ENCODE data around the gene RAB36.
A peak's percentile ranks its signal among the peaks of the same experiment; 100 is the strongest.

RAB36 gene

DNA sequence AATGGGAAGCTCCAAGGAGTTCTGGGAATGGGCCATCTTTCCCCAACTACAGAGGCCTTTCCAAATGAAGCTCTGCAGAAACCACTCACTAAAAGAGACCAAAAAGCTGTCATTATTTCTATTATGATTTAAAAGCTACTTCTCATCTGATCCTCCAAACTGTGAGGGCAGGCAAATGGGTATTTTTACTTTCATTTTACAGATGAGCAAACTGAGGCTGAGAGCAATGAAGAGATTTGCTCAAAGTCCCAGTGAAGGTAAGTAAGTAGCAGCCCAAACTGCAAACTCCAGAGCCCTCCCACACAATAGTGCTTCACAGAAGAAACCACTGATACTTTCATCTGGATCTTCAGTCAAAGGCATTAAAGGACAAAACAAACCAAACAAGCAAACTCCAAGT lies 4.9 kb upstream of the RAB36 start:
- DNase-seq, result no peak

DNA sequence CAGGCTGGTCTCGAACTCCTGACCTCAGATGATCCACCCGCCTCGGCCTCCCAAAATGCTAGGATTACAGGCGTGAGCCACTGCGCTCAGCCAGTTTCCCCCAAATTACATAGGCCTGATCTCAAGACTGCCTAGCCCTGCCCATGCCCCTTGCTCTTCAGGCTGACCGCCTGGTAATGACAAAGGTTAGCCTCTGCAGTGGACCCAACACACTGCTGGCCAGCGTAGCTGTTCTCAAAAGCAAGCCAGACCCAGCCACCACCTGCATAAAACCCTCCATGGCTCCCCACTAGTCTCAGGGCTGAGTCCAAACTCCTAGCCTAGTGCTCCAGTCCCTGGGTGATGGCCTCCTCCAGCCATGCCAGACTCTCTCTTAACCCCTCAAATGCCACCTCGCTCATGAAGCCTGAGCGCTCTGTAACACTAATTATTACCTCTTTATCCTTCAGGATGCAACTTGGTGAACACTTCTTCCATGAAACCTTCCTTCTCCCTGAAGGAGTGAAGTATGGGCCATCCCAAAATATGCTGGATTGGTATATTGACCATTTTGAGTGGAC lies 2.7 kb upstream of the RAB36 start:
- no peak for DNase-seq

DNA sequence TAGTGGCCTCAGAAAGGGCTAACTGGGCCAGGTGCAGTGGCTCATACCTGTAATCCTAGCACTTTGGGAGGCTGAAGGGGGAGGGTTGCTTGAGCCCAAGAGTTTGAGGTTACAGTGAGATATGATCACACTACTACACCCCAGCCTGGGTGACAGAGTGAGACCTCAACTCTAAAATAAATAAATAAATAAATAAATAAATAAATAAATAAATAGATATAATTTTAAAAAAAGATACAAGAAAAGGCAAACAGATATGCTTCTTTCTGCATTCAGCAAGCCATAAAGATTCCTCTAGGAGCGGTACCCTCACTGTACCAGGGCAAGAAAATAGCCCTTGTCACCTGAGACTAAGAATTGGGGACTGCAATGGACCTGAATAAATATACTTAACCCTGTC lies 2.2 kb upstream of the RAB36 start:
- DNase-seq, result no peak

DNA sequence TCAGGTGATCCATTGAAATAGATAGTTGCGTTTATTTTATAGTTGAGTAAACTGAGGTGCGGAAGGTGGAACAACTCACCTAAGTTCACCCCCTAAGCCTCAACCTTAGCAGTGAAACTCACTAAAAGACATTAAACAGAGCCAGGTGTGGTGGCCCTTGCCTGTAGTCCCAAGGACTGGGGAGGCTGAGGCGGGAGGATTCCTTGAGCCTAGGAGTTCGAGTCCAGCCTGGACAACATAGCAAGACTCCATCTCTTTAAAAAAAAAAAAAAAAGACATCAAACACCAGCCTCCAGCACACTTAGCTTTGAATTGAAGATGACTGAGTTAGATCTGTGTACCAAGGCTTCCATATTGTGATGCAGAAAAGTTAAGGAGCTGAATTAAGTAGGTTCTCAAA lies 845 bp upstream of the RAB36 start:
- no peak for DNase-seq

DNA sequence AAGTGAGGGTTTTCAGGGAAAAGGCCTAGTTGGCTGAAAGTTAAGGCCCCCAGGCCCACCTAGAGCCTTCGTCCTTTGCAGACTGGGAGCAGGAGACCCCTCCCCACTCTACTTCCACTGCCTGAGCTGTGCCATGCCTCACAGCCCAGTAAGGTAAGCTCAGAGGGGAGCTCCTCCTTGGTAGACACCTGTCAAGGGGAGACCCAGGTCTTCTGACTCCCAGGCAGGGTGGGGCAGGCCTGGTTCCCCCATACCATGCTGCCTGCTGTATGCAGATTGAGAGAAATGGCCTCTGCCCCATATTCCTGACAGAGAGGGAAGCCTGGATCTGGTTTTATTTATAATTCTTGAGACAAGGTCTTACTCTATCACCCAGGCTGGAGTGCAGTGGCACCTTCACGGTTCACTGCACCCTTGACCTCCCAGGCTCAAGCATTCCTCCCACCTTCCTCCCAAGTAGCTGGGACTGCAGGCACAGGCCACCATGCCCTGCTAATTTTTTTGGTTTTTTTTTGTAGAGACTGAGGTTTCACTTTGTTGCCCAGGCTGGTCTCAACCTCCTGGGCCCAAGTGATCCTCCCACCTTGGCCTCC lies 697 bp downstream of the RAB36 start:
- no peak for DNase-seq

DNA sequence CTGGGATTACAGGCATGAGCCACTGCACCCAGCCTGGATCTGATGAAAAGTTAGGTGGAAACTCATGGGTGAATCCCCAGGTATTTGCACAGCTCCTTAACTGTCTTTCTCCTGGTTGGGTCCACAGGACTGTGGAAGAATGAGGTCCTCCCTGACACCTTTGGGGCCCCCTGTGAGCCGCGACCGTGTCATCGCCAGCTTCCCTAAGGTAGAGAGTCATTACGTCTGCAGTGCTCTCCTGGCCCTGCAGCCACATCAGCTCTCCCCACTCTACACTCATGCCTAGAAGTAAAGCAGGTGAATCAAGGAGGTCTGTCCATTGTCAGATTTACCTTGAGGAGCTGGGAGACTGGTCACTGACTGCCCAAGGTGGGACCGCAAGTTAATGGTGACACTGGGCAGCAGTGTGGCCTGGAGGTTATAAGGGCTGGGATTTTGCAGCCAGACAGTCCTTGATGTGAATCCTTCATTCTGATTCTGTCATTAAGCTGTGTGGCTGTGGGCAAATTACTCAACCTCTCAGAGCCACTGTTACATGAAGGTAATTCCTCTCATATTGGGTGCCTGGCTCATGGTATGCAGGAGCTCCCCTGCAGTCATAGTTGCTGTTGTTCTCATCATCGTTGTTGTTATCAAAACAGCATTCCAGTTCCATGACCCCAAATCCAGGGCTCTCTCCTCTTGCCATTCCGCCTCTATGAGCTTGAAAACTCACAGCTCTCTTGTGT lies 1.4 kb downstream of the RAB36 start:
- no peak for DNase-seq

DNA sequence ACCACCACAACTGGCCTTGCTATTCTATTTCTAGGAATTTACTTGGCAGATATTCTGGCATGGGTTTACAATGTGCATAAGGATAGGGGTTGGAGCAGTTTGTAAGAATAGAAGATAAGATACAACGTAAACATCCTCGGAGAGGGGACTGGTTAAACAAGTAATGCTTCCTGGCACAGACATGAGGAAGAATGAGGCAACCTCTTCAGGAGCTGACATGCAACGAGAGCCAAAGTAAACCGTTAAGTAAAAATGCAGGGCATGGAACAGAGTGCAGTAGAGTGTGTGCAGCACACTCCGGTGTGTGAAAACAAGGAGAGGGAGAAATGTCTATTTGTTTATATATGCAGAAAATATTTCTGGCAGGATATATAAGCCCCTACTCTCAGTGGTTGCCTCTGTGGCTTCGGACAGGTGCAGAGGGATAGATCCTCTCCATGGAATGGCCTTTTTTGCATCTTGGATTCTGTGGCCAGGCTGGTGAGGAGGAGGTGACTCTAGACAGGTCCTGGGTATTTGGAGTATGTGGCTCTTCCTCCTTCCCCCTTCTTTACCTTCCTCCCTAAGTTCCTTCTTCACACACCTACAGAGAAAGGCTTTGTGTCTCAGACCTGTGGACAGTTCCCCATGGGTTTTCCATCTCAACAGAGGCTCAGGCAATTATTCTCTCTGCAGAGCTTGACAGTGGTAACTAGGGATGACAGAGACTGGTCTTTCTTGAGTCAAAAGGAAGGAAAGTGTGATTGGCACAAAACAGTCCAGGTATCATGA lies 2.5 kb downstream of the RAB36 start:
- no peak for DNase-seq

DNA sequence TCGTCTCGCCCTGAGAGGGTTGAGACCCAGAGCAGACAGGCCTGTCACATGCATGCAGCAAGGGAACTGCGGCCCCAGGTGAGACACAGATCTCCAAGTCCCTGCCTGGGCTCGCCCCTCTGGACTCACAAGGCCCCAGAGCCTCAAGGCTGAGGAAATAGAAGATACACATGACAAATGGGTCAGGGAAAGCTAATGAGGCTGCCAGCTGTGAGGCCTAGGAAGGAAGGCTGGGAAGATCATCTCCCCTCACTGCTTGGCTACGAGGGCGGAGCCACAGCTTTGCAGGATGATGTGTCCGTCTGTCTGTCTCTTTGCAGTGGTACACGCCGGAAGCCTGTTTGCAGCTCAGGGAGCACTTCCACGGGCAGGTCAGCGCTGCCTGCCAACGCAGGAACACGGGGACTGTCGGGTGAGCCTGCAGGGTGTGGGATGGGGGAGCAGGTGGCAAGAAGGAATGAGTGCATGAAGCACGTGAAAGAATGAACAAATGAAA lies 4.5 kb downstream of the RAB36 start:
- no peak for DNase-seq

DNA sequence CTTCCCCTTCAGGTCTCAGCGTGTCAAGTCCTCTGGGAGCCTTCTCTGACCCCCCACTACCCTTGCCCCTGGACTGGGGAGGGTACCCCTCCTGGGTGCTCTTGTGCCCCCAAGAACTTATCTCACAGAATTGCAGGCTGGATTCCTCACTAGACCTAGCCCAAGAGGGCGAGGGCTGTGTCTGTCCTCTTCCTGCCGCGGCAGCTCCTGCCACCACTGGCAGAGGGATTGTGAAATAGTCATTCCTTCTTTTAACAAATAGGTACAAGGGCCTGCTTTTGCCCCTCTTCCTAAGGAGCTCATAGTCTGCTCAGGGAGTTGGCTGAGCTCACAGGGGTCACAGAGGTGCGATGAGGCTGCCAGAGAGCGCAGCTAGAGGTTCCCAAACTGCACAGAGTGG lies 5.5 kb downstream of the RAB36 start:
- DNase-seq, result no peak

DNA sequence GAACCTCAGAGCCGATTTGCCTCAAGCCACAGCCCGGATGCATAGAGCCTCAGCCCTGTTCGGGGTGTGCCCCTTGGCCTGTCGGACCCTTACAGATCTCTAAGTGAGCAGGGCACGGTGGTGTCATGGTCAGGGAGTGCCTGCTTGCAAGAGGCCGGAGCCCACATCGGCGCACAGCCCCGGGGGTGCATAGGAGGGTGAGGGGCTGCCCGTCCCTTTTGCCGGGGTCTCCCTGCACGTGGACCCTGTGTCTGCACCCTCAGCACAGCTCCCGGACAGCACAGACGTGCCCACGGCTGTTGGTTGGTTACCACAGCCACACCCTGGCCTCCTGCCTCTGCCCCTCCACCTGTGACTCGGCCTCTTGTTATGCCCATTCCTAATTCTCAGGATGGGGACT lies 6.5 kb downstream of the RAB36 start:
- no peak for DNase-seq

DNA sequence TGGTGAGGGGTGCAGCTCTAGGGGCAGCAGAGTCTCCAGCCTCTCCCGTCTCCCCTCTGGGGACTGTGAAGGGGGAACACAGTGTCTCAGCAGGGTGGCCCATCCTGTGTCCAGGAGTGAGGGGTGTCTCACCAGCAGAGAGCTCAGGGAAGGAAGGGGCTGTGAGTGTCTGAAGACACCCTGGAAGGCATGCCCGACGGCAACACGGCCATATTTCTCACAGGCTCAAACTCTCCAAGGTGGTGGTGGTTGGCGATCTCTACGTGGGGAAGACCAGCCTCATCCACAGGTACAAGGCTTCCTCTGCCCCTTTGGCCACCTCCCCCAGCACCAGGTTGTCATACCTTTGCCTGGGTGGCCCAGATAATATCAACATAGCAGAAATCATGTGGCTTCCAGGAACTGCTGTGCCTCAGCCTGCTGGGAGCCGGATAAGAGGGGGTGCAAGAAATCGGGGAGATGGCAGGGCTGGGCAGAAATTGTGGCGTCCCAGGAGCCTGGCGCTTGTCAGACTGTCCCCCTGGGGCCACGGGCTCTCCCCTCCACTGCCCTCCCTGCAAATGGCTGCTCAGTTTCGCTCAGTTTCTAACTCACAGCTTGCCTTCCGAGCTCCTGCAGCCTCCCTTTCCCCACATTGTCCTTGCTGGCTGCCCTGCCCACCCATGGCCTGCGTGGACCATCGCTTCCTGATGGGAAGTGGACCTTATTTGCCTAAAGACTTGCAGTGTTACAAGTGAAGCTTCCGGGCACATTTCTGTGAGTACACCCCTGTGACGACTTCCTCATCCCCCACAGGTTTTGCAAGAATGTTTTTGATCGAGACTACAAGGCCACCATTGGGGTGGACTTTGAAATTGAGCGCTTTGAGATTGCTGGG lies 7.2 kb downstream of the RAB36 start:
- peak in 1 of 2 donors; percentile 40 for DNase-seq

DNA sequence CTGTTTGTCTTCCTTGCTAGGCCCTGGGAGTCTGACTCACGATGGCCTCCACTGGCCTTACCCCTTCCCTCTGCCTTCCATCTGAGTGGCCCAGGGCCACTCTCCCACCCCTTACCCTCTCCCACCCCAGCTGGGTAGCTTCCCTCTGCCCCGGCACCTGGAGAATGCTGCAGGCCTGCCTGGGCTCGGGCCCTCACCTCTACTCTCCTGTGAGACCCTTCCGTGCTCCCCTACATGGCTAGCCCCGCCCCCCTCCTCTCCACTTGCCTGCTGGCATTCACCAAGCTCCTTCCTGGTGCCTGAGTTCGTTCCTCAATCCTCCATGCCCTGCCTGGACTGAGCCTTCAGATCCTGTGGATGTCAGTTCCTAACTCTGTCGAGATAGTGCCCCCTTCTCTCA lies 8.7 kb downstream of the RAB36 start:
- no peak for DNase-seq

DNA sequence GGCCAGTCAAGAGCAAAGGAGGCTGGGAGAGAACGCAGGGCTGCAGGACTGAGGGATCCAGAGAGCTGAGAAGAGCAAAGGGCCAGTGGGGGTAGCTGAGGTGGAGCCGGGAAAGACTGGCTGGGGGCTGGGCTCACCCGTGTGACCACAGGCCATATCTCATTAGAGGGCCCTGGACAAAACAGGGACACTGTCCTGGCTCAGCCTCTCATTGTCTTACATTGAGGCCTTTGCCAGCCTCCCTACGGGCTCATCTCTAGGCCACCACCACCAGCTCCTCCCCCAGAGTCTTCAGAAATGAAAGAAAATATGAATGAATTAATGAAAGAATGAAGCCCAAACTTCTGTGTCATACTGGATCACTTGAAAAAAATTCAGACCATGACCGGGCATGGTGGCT lies 9.2 kb downstream of the RAB36 start:
- no peak for DNase-seq

DNA sequence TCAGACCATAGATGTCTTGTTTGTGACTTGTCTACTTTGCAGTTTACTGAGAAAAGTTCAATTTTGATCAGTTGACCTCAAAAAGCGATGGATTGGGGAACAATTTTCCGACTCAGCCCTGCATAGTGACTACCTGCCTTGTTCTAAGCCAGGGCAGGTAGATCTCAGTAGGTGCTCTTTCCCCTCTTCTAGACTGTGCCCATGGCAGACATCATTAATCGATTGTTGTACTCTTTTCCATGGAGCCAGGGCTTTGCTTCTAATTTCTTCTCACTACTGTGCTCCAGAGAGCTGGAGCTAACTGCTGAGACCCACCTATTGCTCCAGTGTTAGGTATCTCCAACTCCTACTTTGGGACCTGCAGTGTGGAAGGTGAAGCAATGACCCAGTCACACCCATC lies 9.9 kb downstream of the RAB36 start:
- DNase-seq, result no peak

DNA sequence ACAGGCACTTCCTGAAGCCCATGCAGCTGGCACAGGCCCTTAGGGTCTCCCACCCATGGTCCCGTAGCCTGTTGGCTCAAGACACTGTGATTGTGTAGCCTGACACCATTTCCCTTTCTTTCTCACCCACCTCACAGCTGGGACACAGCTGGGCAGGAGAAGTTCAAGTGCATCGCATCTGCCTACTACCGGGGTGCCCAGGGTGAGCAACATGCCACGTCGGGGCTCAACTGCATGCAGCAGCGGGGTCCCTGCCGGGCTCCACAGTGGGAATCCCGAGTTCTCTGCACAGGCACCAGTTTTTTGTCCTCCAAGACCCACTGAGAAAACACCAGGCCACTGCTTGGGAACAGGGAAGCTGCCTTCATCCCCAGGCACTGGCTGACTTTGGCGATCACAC lies 10.6 kb downstream of the RAB36 start:
- no peak for DNase-seq

DNA sequence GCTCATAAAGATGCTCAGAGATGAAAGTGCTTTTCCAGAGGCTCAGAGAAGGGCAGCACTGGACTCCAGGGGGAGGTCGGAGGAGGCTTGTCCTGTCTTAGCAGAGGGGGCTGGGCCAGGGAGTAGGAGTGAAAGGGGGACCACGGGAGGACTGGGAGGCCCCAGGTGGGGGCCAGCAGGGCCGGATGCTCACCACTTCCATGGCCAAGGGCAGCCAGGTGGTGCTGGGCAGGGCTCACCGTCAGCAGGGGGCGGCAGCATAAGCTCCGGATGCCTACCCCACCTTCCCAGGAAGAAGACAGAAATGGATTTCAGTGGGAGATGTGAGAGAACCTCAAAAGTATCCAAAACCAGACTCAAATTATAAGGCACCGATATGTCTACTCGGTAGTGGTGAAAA lies 11.0 kb downstream of the RAB36 start:
- DNase-seq, result no peak

DNA sequence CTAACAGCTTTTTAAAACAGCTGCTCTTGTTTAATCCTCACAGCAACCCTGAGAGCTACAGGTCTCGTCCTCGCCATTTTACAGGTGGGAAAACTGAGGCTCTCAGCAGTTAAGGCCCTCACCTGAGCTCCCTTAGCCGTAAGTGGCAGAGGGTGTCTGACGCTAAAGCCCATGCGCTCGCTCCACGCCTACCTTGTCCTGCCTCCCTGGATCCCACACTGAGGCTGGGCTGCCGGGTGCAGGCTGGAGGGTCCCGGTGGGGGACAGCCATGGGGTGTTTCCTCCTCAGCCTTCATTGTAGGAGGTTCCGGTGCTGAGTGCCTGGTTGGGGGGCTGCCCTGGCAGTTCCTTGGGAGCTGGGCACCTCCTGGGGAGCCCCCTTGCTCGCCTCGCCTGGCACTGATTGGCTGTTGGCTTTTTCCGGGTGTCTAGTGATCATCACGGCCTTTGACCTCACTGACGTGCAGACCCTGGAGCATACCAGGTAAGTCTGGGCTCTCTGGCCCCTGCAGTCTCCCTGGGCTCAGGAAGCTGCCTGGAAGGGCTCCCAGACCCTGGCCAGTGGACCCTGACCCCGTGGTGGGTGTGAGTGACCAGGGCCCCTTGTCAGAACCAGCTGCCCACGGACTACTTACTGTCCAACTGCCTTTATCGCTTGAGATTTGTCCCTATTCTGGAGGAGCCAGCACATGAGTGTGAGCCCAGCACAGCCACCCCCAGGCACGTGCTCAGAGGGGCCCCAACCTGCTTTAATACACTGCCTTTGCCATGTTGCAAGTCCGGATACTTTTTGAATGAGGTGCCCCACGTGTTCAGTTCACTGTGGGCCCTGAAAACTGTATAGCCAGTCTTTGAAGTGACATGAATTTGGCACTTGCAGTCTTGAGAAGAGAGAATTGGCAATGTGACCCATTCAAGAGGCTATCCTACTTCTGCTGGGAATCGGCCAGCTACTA lies 12.6 kb downstream of the RAB36 start:
- no peak for DNase-seq

DNA sequence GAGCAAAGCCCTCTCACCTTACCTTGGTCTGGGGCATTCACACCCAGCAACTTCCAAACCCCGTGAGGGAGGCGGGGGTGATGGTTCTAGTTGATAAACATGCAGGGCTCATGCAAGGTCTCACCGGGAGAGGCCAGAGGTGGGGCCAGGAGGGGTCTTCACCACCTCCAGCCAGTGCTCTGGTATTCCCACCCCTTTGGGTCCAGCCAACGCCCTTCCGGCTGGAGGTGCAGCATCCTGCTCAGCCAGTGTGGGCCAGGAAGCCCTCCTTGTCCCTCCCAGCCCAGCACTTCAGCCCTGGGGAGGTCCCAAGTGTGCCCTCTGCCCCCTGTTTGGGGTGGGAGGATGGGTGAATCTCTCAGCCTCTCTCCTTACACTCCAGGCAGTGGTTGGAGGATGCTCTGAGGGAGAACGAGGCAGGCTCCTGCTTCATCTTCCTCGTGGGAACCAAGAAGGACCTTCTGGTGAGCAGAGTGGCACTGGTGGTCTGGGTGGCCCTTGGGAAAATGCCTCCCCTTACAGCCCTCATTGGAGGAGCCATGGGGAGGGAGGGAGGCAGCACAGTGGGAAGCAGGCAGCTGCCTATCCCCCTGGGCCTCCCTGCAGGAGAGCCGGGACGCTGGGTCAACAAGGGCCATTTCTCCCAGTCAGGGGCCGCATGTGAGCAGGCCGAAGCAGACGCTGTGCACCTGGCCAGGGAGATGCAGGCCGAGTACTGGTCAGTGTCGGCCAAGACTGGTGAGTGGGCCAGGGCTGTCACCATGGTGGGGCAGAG lies 13.4 kb downstream of the RAB36 start:
- no peak for DNase-seq

DNA sequence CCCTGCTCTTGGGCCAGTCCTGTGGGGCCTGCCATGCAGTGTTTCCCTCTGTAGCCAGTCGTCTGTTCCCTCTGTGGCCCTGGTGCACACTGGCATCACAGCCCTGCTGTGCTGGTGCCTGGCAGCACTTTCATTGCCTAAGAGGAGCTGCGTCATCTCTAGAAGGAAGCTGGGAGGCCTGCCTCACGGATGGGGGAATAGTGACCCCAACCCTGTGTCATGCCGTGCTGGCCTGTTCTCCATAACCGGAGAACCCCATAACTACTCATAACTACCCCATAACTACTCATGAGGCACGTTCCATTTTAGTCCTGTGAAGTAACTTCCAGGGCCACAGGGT lies 14.0 kb downstream of the RAB36 start:
- no peak for DNase-seq

DNA sequence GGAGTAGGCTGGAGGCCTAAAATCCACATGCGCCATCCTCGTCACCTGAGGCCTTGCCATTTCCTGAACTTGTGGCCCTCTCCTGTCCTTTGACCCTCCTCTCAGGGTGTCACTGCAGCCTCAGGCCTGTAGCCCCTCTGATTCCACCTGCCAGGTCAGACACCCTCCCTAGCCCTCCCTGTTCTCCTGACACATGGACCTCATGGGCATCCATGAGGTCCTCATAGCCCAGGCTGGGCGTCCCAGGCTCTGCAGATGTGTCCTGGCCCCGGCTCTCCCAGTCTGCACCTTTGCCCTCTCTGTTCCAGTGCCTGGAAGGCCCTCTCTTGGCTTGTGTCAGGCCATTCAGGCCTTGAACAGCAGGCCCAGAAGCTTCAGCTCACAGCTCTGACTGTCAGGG lies 15.8 kb downstream of the RAB36 start:
- no peak for DNase-seq

DNA sequence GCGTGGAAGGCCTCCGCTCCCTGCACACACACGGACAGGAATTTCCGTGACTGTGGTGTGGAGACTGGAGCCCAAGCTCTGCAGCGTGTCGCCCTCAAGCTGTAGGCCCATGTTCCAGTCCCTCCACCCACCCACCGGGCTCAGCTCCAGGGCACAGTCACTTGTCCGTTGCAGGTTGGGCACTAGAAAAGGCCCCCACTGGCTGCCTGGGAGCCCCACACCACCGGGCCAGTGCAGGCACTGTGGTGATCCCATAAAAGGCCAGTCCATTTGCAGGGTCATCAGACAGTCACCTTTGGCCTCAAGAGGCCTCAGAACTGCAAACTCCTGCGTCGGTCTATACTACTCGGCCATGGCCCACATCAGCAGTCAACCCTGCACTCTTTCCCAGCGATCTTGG lies 16.3 kb downstream of the RAB36 start:
- DNase-seq, result no peak

Data from CD4-positive, alpha-beta T cell treated with Interleukin-4 for 1 hour (primary cell).